Stimulated activated CD8-positive, alpha-beta memory T cell treated with anti-CD3 and anti-CD28 coated beads, Interleukin-7, amount 100 ng/mL, for 24 hours (primary cell): ENCODE data around the gene MAPK11.

Experiments
- DNase-seq: peaks from one replicate; pipeline ENCODE4 v3.0.0-alpha.2; 2020; ENCODE audit warnings: low read depth

The MAPK11 gene

GRCh38 chr22:50293441-50294318, 23.5 kb upstream of the MAPK11 start:
- no peak for DNase-seq

- no peak for DNase-seq
These were observed 22.7 kb upstream of the MAPK11 start for GRCh38 chr22:50292643-50293440.

GRCh38 chr22:50289942-50290630, 19.9 kb upstream of the MAPK11 start:
- DNase-seq = no peak

GRCh38 chr22:50289151-50289941, 19.2 kb upstream of the MAPK11 start:
- DNase-seq = no peak

- no peak for DNase-seq
These were observed 17.6 kb upstream of the MAPK11 start for GRCh38 chr22:50287731-50288130.

- no peak for DNase-seq
These were observed 16.6 kb upstream of the MAPK11 start for GRCh38 chr22:50286701-50287318.

GRCh38 chr22:50286275-50286674, 16.1 kb upstream of the MAPK11 start:
- no peak for DNase-seq

GRCh38 chr22:50285568-50286229, 15.5 kb upstream of the MAPK11 start:
- DNase-seq = no peak

GRCh38 chr22:50284479-50284878, 14.3 kb upstream of the MAPK11 start:
- no peak for DNase-seq

GRCh38 chr22:50283821-50284220, 13.6 kb upstream of the MAPK11 start:
- DNase-seq = no peak

- DNase-seq = no peak
These were observed 12.4 kb upstream of the MAPK11 start for GRCh38 chr22:50282361-50283155.

GRCh38 chr22:50281957-50282356, 11.8 kb upstream of the MAPK11 start:
- DNase-seq = no peak

GRCh38 chr22:50281384-50281760, 11.2 kb upstream of the MAPK11 start:
- DNase-seq = no peak

GRCh38 chr22:50280708-50281383, 10.7 kb upstream of the MAPK11 start:
- no peak for DNase-seq

- DNase-seq = no peak
These were observed 10.0 kb upstream of the MAPK11 start for GRCh38 chr22:50280022-50280707.

- DNase-seq = no peak
These were observed 8.9 kb upstream of the MAPK11 start for GRCh38 chr22:50278956-50279619.

GRCh38 chr22:50278461-50278860, 8.3 kb upstream of the MAPK11 start:
- DNase-seq = no peak

GRCh38 chr22:50277761-50278160, 7.6 kb upstream of the MAPK11 start:
- DNase-seq = no peak
